HG03342 (cell line): ENCODE results near the gene HES1.

Experiments used
- ATAC-seq: cut with Tn5 transposase; IDR thresholded peaks from one replicate; pipeline ENCODE4 v1.9.1; 2021; ENCODE audit warnings: mild to moderate bottlenecking, moderate library complexity; ENCODE audit not compliant: unreplicated experiment

Gene HES1

DNA sequence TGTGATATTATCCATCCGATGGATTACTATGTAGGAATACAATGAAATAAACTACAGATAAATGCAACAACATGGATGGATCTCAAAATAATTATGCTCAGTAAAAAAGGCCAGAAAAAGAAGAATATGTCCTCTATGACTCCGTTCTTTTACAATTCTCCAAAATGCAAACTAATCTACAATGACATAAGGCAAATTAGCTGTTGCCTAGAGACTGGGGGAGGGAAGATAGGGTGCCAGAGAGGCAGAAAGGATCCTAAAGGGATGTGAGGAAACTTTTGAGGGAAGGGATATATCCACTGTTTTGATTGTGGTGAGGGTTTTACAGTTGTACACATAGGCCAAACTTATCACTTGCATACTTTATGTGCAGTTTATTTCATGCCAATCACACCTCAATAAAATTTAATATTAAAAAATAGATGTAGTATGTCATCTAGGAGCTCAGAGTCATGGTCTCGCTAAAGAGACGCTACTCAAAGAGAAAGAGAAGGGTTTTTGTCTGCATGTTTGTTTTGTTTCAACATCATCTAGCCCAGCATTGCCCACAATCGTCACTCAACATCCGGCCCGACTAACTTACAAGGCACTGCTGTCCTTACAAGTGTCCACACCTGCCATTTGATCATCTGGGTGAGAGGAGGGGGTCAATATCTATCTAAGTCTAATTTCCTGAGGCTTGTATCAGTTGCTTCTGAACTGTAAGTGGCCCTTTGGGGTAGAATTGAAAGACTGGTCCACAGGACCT lies 29.5 kb downstream of the HES1 start:
- no peak for ATAC-seq

DNA sequence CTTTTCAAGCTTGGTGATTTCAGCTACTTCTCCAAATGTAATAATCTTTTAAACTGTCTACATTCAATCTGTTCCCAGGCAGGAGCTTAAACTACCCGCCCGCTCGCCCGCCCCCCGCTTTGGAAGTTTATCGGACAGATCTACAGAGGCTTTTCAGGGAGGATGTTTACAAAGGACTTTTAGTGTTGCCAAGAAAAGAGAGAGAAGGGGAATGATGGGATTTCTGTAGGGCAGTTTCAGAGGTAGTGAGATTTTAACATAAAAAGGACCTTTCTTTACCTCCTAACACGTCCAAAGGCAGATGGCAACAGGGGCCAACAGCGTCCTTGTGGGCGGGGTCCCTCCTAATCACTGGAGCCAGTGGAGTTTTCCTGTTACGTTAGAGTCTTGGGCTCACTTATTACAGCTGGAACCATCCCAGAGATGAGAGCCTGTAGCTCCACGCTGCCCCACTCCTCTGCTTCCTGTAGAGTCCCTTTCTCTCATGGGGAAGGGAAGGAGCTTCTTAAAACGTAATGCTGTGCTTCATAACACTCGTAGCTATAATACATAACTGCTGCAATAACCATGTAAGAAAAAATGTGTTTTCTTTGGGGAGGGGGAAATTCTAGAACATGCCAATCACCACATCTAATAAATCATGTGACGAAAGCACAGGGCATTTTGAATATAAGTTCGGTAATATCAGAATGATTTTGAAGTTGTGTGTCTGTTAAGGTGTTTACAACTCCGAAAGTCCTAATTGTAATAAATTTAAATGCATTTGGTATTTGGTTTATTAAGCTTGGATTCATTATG lies 30.9 kb downstream of the HES1 start:
- ATAC-seq, result no peak

DNA sequence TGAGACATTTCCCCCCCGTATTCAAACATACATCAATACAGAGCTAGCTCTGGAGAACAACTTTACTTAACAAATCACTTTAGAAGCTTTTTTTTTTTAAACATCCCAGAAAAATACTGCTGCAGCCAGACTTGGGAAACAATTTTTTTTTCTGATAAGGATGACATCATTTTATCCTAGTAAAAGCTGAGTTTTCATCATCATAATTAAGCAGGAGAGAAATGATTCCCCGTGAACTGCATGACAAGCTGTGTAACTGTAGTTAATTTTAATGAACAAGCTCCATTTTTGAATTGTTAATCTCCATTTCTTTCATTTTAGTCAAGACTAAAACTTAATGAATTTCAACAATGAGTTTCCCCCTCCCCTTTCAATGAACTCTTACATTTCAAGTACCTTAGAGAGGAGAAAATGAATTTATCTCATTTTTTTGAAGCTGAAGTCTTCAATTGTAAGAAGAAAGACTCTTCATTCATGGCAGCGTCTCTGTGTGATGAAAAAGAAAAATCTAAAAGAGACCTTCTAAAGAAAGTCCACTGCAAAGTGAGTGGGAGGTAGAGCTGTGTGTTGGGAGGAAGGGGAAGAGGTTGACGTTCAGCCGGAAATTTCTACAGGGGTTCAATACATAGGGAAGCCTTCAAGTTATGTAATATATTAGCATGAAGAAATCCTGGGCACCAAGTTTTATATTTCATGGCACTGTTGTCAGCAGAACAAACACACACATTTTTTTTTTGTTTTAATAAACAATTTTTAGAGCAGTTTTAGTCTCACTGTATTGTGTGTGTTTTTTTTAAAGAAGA lies 31.7 kb downstream of the HES1 start:
- ATAC-seq, result no peak

DNA sequence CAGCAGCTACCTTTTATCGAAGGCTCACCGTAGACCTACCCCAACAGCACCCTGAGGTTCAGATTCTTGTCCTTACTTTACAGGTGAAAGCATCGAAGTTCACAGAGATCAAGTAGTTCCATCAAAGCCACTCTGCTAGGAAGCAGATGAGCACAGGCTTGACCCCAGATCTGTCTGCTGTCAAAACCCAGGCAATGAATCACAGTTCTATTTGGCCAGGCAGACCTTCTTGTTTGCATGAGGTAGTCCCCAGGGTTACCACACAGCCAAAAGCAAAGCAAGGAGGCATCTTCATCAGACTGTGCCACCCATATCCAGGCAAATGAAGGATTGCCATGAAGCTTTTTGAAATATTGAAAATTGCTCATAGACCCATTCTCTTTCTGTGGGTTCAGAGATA lies 33.0 kb downstream of the HES1 start:
- no peak for ATAC-seq

DNA sequence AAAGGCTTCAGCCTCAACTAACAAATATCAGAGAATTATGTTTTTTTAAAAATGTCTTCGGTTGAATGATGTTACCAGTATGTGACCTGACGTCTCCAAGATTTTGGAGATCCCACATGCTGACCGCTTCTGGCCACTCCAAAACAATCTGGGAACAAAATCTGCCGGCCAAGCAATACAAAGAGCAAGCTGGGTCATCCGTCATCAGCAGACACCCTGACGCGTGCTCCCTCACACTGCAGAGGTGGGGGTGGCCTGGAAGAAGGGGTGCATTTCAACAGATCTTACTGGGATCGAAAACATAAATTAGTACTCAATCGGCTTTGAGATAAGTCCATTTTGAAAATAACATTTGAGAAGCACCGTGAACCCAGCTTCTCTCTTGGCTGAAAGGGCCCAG lies 33.6 kb downstream of the HES1 start:
- ATAC-seq, result no peak

DNA sequence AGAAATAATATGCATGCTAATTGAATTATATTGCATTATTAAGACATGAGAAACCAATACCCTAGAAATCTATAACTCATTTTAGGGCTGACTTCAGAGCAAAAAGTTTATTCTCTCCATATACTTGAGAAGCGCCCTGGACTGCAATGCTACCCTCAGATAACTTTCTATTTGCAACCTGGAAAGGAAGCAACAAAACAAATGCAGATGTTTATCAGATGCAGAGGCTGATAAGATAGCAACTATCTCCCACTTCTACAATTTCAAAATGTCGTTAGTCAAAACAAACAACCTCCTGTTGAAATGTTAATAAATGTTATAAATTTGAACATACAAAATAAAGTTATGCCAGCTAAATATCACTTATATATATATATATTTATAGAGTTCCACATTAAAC lies 34.8 kb downstream of the HES1 start:
- no peak for ATAC-seq

DNA sequence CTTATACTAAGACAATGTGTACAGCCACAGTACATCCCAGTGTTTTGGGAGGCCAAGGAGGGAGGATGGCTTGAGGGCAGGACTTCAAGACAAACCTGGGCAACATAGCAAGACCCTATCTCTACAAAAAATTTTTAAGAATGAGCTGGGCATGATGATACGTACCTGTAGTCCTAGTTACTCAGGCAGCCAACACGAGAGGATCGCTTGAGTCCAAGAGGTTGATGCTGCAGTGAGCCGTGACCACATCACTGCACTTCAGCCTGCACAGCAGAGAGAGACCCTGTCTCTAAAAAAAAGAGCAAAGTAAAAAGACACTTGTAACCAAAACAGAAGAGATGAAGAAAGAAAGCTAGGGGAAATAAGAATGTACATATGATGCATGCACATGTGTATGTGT lies 38.5 kb downstream of the HES1 start:
- no peak for ATAC-seq

DNA sequence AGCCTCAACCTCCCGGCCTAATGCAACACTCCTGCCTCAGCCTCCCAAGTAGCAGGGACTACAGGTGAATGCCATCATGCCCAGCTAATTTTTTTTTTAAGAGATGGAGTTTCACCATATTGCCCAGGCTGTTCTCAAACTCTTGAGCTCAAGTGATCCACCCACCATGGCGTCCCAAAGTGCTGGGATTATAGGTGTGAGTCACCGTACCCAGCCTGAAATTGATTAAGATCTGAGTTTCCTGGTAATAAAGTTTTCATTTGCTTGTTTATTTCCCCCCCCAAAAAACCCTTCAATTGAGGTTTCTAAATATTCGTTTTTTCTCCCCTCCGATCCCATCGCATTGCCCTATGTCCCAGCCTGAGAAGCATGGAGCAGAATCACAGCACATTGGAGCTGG lies 39.0 kb downstream of the HES1 start:
- ATAC-seq, result no peak

DNA sequence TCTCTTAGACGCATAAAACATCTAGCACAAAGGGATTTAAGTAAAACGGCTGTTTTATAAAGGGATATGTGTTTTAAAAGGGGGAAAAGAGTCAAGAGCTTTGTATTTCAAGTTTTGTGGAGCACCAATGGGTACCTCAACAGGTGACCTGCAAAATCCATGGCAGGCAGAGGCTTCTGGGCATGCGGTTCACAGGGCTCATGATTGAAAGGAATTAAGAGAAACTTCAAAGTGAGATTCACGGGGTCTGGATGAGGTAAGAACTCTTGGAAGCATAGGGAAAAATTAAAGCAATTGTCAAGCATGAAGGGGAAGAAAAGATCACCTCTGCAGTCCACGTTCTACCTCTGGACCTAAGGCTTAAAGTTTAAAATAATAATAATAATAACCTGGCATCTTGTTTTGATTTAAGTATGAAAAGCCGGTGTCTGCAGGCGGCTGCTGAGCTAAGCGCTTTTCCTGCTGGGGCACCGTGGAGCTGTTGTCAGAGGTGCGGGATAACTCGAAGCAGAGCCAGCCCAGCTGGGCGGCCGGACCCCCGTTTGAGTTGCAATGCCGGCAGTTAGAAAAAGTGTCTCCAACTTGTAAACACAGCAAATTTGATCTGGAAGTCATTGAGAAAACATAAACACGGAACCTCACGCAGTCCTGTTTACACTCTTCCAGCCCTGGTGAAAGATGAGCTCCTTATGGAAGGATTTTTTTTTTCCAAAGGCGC lies 40.5 kb downstream of the HES1 start:
- ATAC-seq, result no peak

DNA sequence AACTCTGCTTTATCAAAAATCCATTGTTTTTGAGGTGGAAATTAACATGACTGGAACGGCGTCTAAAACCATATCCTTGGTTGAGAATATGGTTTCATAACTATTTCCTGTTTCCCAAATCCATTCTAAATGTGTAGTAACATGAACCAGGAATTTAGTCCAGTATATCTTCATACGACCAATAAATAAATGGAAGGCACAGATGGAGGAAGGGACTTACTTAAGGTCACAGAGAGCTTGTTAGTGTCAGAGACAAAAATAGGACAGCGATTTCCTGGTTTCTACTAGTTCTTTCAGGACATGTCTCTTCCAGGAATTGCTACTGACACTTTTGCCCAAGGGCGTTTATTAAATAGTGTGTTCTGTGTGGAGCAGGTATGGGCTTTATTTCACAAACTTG lies 41.2 kb downstream of the HES1 start:
- no peak for ATAC-seq

DNA sequence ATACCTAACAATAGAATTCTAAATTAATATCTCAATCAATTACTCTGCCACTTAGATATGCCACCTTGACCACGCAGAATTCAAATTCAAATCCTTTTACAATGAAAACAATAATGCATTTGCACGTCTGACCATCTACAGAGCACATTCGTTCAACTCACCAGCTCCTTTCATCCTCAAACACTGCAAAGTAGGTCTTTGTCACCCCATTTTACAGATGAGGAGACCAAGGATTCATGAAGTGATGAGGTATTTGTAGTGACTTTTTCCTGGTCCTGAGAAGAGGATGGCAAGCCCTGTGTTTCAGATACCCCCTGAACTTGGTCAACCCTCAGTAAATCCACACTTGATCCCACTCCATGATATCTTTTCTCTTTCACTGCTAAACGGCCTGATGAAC lies 42.2 kb downstream of the HES1 start:
- ATAC-seq, result no peak

DNA sequence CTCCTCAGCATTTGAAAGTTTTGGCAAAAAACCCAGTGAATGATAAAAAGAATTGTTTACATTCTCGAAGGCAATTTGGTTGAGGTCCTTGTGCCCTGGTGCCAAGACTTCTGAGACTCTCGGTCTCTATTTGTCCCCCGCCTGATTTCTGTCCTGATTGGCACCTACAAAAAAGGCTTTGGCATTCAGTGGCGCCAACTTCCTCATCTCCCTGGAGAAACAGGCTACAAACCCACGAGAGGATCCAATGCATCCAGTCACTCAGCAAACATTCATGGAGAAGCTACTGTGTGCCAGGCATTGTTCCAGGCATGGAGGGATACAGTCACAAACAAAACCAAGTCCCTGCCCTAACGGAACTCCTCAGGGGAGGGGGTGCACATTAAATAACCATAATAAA lies 42.7 kb downstream of the HES1 start:
- no peak for ATAC-seq

DNA sequence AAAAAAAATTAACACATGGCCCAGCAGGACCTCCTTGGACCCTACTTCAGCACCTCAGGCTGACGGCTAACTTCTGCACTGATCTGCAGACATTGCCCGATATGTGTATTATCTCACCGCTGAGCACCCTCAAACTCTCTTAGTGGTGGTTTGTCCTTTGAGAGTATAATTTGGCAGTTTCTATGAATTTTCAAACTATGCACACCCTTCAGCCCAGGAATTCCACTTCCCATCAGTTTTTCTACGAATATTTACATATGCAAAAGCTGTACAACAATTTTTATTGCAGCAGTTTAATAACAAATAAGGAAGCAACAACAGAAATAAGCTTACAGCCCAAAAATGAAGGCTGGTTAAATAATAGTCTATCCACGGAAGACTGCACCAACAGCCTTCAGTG lies 44.6 kb downstream of the HES1 start:
- no peak for ATAC-seq

DNA sequence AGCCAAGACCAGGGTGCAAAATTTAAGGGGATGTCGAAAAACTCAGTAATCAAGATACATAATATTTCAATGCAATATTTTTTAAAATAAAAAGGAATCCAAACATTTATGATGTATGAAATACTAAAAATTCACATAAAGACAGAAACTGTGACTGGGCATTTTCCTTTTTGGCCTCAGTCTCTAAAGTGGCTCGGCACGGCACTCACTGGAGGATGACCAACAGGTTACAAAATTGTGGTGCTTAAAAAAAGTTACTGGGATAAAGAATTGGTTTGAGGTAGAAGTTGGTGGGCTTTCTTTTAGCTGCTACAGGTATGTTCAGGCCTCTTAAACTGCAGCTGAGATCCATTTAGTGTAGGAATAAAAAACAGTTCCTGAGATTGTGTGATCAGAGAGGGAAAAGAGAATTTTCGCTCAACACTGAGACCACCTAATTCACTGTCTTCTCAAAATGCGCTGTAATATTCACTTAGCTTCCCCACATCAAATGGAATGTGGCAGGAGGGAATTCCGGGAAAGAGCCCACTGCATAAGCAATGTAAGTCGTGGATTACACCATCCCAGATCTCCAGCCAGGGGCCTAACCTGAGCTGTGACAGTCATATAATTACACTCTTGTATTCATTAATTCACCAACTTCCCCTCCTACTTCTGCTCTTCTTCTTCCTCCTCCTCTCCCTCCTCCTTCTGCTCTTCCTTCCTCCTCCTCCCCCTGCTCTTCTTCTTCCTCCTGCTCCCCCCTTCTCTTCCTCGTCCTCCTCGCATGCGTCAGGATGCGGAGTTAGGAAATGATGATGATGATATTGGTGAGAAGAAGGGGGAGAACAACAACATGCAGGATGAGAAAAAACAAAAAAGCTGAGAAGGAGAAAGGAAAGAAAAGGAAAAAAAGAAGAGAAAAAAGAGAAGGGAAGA lies 45.9 kb downstream of the HES1 start:
- ATAC-seq, result no peak

DNA sequence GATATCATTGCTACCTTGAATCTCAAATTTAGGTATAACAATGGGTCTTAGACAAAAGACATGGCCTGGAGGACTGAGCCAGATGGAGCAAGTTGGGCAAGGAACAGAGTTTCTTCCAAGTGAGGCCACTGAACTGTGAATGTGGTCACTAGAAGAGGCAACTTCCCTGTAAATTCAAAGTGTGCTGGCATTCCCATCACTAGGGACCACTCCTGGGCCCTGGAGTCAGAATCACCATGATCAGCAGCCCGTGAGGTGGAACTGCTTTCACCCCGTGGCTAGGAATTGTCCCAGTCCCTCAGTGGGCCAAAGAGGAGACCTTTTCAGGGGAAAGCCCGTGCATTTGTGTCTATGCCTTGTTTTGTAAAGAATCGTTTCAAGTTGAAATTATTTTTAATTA lies 47.3 kb downstream of the HES1 start:
- no peak for ATAC-seq

DNA sequence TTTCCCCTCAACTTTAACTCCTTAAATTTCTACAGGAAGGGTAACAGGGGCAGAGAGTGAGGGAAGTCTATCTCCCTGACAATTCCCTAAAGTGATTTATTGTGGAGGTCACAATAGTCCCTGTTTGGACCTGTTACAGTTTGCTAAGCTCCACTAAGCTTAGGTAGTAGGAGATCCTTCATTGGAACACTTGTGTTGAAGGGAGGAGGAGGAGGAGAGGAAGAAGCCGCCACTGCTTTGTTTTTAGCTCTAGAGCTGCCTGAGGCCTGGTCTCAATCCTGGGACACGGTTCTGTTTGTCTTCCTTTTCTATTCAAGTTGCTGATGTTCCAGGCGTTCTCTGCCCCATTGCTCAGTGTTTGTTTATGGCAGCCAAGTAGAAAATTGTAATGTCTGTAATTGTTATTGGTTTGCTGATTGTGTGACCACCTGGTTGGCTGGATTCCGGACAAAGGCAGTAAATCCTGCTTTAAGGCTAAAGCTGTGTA lies 48.4 kb downstream of the HES1 start:
- ATAC-seq, result no peak

DNA sequence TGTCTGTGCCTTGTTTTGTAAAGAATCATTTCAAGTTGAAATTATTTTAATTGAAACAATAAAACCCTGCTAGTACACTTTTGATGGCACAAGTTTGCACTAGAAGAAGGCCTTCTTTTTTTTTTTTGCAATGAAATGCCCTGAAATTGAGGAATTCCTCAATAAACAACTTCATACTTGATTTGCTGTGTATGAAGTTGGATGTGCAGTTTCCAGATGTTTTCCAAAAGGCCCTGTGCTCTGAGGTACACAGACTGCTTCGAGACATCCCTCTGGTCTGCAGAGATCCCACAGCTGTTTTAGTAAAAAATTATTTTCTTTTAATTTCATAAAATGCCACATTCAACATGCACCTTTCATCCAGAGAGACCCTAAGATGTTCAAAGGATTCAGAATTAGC lies 48.9 kb downstream of the HES1 start:
- no peak for ATAC-seq

DNA sequence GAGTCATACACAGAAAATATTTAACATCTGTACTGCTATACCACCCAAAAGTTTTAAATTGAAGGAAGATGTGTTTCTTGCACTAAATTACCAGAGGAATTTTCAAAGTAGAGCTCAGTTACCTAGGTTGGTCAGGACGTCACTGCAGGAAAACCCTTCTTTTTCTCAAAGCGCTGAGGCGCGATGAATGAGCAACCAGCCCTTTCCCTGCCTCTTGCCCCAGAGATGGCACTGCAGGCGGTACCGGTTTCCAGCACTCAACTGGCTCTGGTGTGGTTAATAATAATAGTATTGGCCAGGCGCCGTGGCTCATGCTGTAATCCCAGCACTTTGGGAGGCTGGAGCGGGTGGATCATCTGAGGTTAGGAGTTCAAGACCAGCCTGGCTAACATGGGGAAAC lies 49.3 kb downstream of the HES1 start:
- ATAC-seq, result no peak

DNA sequence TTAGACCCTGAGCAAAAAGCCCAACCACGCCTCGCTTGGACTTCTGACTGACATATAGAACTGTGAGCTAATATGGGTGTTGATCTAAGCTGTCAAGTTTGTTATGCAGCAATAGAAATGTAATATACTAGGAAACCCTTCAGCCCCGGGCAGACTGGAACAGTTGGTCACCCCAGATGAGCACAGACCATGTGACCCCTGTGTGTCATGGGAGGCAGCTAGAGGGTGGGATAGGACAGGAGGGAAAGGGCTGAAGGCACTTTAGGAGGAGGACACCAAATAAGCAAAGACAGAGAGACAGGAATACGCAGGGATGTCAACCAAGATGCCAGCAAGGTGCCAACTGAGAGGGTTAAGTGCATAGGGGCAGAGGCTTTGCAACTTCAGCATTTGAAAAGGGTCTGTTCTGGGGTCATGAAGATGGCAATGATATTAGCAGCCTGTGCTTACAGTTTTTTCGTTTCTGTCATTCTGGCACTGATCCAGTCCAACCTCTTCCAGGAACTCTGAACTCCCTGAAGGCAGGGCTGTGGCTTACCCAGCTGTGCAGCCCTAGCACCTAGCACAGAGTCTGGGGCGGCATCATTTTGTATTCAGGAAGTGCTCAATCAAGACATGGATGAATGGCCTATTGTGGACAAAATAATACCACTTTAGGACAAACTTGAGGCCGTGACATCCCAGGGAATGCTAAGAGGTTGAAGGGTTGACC lies 51.4 kb downstream of the HES1 start:
- no peak for ATAC-seq
